K562 (cell line): Measurements from ENCODE around the gene TMA7B. TPM values are rescaled to one million over a fixed set of nuclear protein-coding genes. Genes with fewer than 3 reads are reported as not detected.

Experiments used
- ARID1B ChIP-seq: fragments of 450-650 bp; IDR thresholded peaks from 2 replicates; pipeline ENCODE4 v1.6.1; 2016; ENCODE audit warnings: antibody characterized with exemption, mild to moderate bottlenecking, inconsistent platforms
- ATF3 ChIP-seq, 2 experiments: fragments of 450-650 bp in 1 of 2; sonication (generic) in 1 of 2; formaldehyde crosslinking in 1 of 2; IDR thresholded peaks in 1 of 2; conservative IDR thresholded peaks in 1 of 2; 2 replicates each; pipeline versions ENCODE4 v1.6.1 to v1.8.1; 2016 to 2023; ENCODE audit warnings: mild to moderate bottlenecking in 2 of 2, moderate library complexity in 2 of 2, inconsistent platforms in 1 of 2, missing genetic modification reagents in 1 of 2
- CSDE1 ChIP-seq, 2 experiments: fragments of 450-650 bp; IDR thresholded peaks; 2 replicates each; pipeline ENCODE4 v1.6.1; 2016; ENCODE audit warnings: mild to moderate bottlenecking in 1 of 2
- GABPB1 ChIP-seq: sonication (generic); formaldehyde crosslinking; IDR thresholded peaks from 2 replicates; pipeline ENCODE4 v1.8.0; 2022; ENCODE audit warnings: mild to moderate bottlenecking, missing genetic modification reagents
- HNRNPK ChIP-seq: fragments of 200-400 bp; formaldehyde crosslinking; IDR thresholded peaks from one replicate; pipeline ENCODE4 v1.6.1; 2018; ENCODE audit warnings: mild to moderate bottlenecking, low read depth, low read length; ENCODE audit not compliant: poor library complexity, severe bottlenecking
- KLF1 ChIP-seq: fragments of 450-650 bp; IDR thresholded peaks from 2 replicates; pipeline ENCODE4 v1.6.1; 2016; ENCODE audit warnings: missing genetic modification characterization, missing compliant biosample characterization
- LCOR ChIP-seq: sonication (generic); formaldehyde crosslinking; IDR thresholded peaks from 2 replicates; pipeline ENCODE4 v1.8.0; 2022; ENCODE audit warnings: mild to moderate bottlenecking, missing genetic modification reagents
- MEF2D ChIP-seq: conservative IDR thresholded peaks from 2 replicates; pipeline ENCODE4 v1.6.1; 2016; ENCODE audit warnings: low read depth, missing genetic modification characterization, missing compliant biosample characterization
- NFE2 ChIP-seq: IDR thresholded peaks from 2 replicates; pipeline ENCODE4 v1.6.1; 2014; ENCODE audit warnings: antibody characterized with exemption, low read depth
- POLR2AphosphoS5 ChIP-seq: IDR thresholded peaks from 2 replicates; pipeline ENCODE4 v1.6.1; 2011; ENCODE audit warnings: mild to moderate bottlenecking, low read depth, low read length, moderate library complexity; ENCODE audit not compliant: control insufficient read depth, insufficient read depth
- PREB ChIP-seq: sonication (generic); formaldehyde crosslinking; IDR thresholded peaks from 2 replicates; pipeline ENCODE4 v1.8.1; 2023; ENCODE audit warnings: mild to moderate bottlenecking, missing genetic modification reagents
- SRF ChIP-seq, 2 experiments: fragments of 250-450, 450-650 bp in 1 of 2; sonication (Bioruptor Pico) in 1 of 2; sonication (generic) in 1 of 2; formaldehyde crosslinking; IDR thresholded peaks; 2 replicates each; pipeline versions ENCODE4 v1.5.0 to v1.5.1; 2020 to 2022; ENCODE audit warnings: mild to moderate bottlenecking in 1 of 2, missing genetic modification reagents in 1 of 2
- TAL1 ChIP-seq: fragments of 450-650 bp; IDR thresholded peaks from 2 replicates; pipeline ENCODE4 v1.6.1; 2016; ENCODE audit warnings: mild to moderate bottlenecking
- TEAD1 ChIP-seq, 2 experiments: fragments of 450-650 bp in 1 of 2; sonication (generic) in 1 of 2; formaldehyde crosslinking; IDR thresholded peaks; 2 replicates each; pipeline versions ENCODE4 v1.4.0 to v1.8.0; 2020 to 2022; ENCODE audit warnings: mild to moderate bottlenecking in 2 of 2, missing genetic modification reagents in 1 of 2
- TRIM24 ChIP-seq, 2 experiments: fragments of 450-650 bp; IDR thresholded peaks; 2 replicates each; pipeline ENCODE4 v1.6.1; 2016
- ZBTB11 ChIP-seq, 3 experiments: fragments of 200-800 bp in 1 of 3; fragments of 250-450 bp in 1 of 3; fragments of 450-650 bp in 1 of 3; sonication (Bioruptor Pico) in 1 of 3; sonication (Bioruptor generic) in 1 of 3; formaldehyde crosslinking in 1 of 3; IDR thresholded peaks; 2 replicates each; pipeline versions ENCODE4 v1.6.1 to v1.8.0; 2016 to 2022; ENCODE audit warnings: mild to moderate bottlenecking in 2 of 3, missing genetic modification characterization in 2 of 3, missing compliant biosample characterization in 1 of 3, moderate library complexity in 1 of 3
- ZKSCAN3 ChIP-seq: fragments of 250-450 bp; sonication (Bioruptor Pico); IDR thresholded peaks from 2 replicates; pipeline ENCODE4 v1.4.0; 2020
- ZNF12 ChIP-seq: sonication (generic); formaldehyde crosslinking; IDR thresholded peaks from 2 replicates; pipeline ENCODE4 v1.4.0; 2020; ENCODE audit warnings: mild to moderate bottlenecking, missing genetic modification reagents
- ZNF280A ChIP-seq: fragments of 450-650 bp; IDR thresholded peaks from 2 replicates; pipeline ENCODE4 v1.6.1; 2018; ENCODE audit warnings: mild to moderate bottlenecking, low read depth; ENCODE audit not compliant: partially characterized antibody
- ZNF354B ChIP-seq: fragments of 250-450 bp; sonication (Bioruptor Pico); IDR thresholded peaks from 2 replicates; pipeline ENCODE4 v1.4.0; 2020
- ZNF584 ChIP-seq: fragments of 200-800 bp; sonication (Bioruptor generic); IDR thresholded peaks from 2 replicates; pipeline ENCODE4 v1.6.1; 2016; ENCODE audit warnings: low read depth, mild to moderate bottlenecking, missing genetic modification characterization, missing compliant biosample characterization
- polyA plus RNA-seq, 8 experiments: library from polyadenylated mRNA; depleted of rRNA in 4 of 8; stranded (reverse) in 5 of 8; unstranded in 3 of 8; fragments of >200 nt; fragmentation: Nextera tagmentation in 2 of 8; fragmentation: Illumina TruSeq in 1 of 8; extraction: Ambion mirVana in 2 of 8; extraction: Trizol in 1 of 8; gene quantifications; 2 replicates each; pipeline versions ENCODE4 v1.2.1 to v1.2.3, GENCODE V29; 2011 to 2014; ENCODE audit warnings: inconsistent platforms in 1 of 8, missing spikeins in 1 of 8
- total RNA-seq, 7 experiments: library from RNA; depleted of rRNA in 6 of 7; stranded (reverse); fragments of >200 nt in 6 of 7; fragmentation: Illumina TruSeq in 2 of 7; extraction: Trizol in 2 of 7; gene quantifications; 2 replicates each; pipeline versions ENCODE4 v1.2.1 to v1.2.3, GENCODE V29; 2011 to 2021; ENCODE audit warnings: low replicate concordance in 1 of 7

The TMA7B gene
- total and polyA plus RNA-seq, 9 of the 15 experiments (the other 6 are each of a cell fraction or from before 2014, with no cell fraction given), result 5.6 to 14.2 (median 11.8) TPM

- TF ChIP-seq HNRNPK (no peak), PREB (CRISPR knock-in tag) (no peak), ZBTB11 (CRISPR knock-in tag; IDR thresholded peaks at IDR 0.05) (peak in 1 of 3 experiments; percentile 69; a peak in 2 of 6 replicates), TRIM24 (IDR thresholded peaks at IDR 0.05) (peak; percentile 33 to 66; a peak in 2 of 4 replicates), ATF3 (IDR thresholded peaks at IDR 0.05) (peak; percentile 67), ATF3 (CRISPR knock-in tag; conservative IDR thresholded peaks at IDR 0.05) (no peak), LCOR (CRISPR knock-in tag) (peak; percentile 78), TEAD1 (CRISPR knock-in tag; IDR thresholded peaks at IDR 0.05) (peak; percentile 68 to 94), ZNF354B (CRISPR knock-in tag) (no peak), NFE2 (0 out of 2 replicates have a peak, but pooled peaks have one; percentile 4), GABPB1 (CRISPR knock-in tag) (peak; percentile 82), KLF1 (no peak), CSDE1 (IDR thresholded peaks at IDR 0.05) (no peak), ZKSCAN3 (CRISPR knock-in tag) (no peak), TAL1 (peak; percentile 70), ZNF280A (no peak), ZNF584 (CRISPR knock-in tag) (0 out of 2 replicates have a peak, but pooled peaks have one; percentile 45), ARID1B (peak; percentile 75), SRF (CRISPR knock-in tag; IDR thresholded peaks at IDR 0.05) (0 out of 4 replicates have a peak, but pooled peaks of 1 of the 2 experiments have one; percentile 19), ZNF12 (no peak), POLR2AphosphoS5 (peak; percentile 60; the same call in 1 of the 2 replicates), MEF2D (0 out of 2 replicates have a peak, but pooled peaks have one; percentile 18)
These were observed 39.1 kb downstream of the TMA7B start (continued) for GRCh38 chr22:39999144-39999757.
